Testis (tissue), 2 donors: ENCODE data around the gene IFNA4.

Source experiments
- CTCF ChIP-seq, 3 experiments: fragments of 450-650 bp in 2 of 3; fragments of 200-600 bp in 1 of 3; sonication (generic) in 1 of 3; IDR thresholded peaks; one replicate each; pipeline ENCODE4 v1.5.1; 2016 to 2019; ENCODE audit warnings: antibody characterized with exemption in 3 of 3, mild to moderate bottlenecking in 2 of 3, moderate library complexity in 1 of 3
- POLR2A ChIP-seq: fragments of 450-650 bp; IDR thresholded peaks from one replicate; pipeline ENCODE4 v1.6.1; 2017; ENCODE audit warnings: antibody characterized with exemption, mild to moderate bottlenecking, moderate library complexity

- no peak for TF ChIP-seq CTCF (IDR thresholded peaks at IDR 0.05)
- TF ChIP-seq POLR2A = no peak
Measured at GRCh38 chr9:21137020-21137419, 50.4 kb downstream of the IFNA4 start.
